ENCODE results near the gene PP2D1. TPM values are rescaled to one million over a fixed set of nuclear protein-coding genes. Genes with fewer than 3 reads are reported as not detected.

The PP2D1 gene
- total and polyA plus RNA-seq, 2 of the 8 experiments (the other 6 are each of a cell fraction or from before 2014, with no cell fraction given), result not detected

- TF ChIP-seq RAD21 (IDR thresholded peaks at IDR 0.05 in 1 of 2, conservative IDR thresholded peaks at IDR 0.05 in 1 of 2; ENCODE audit: low read depth in 2 of 2, low read length in 2 of 2) (no peak), SIRT6 (IDR thresholded peaks at IDR 0.05; ENCODE audit: low read length) (no peak), EGR1 (IDR thresholded peaks at IDR 0.05; ENCODE audit: borderline replicate concordance, low read depth, low read length) (no peak), CEBPB (IDR thresholded peaks at IDR 0.05; ENCODE audit: low read depth, low read length) (no peak), SRF (IDR thresholded peaks at IDR 0.05; ENCODE audit: low read depth, low read length) (no peak), SAP30 (IDR thresholded peaks at IDR 0.05; ENCODE audit: insufficient read depth, insufficient replicate concordance, low read length) (no peak), SUZ12 (IDR thresholded peaks at IDR 0.05; ENCODE audit: low read length) (no peak)
These were observed 40.0 kb downstream of the PP2D1 start (continued) for GRCh38 chr3:19972054-19972453.

Measured in H1 (cell line).